HG03064 (cell line): Measurements from ENCODE around the gene RTF2.

Source experiments
- ATAC-seq: cut with Tn5 transposase; IDR thresholded peaks from one replicate; pipeline ENCODE4 v1.9.1; 2021; ENCODE audit warnings: low read depth; ENCODE audit not compliant: unreplicated experiment

Gene RTF2

DNA sequence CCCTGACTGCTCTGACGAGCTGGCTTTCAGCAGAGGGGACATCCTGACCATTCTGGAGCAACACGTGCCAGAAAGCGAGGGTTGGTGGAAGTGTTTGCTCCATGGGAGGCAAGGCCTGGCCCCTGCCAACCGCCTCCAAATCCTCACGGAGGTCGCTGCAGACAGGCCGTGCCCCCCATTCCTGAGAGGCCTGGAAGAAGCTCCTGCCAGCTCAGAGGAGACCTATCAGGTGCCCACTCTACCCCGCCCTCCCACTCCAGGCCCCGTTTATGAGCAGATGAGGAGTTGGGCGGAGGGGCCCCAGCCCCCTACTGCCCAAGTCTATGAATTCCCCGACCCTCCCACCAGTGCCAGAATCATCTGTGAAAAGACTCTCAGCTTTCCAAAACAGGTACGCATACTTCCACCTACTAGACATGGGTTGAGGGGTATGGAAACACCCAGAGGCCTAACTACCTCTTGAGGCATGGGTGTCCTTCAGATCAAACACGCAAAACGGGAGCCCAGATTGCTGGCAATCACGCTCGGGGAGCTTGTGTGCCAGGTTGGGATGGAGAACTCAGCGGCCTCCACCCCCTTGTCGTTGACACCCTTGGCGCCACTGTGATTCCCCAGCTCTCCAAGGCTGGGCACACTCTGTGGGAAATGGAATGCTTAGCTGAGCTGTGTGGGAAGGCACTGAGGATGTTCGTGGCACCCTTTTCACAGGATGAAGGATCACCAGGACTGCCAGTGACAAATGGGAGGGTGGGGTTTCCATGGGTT, 31.0 kb upstream of the RTF2 start:
- ATAC-seq = no peak

DNA sequence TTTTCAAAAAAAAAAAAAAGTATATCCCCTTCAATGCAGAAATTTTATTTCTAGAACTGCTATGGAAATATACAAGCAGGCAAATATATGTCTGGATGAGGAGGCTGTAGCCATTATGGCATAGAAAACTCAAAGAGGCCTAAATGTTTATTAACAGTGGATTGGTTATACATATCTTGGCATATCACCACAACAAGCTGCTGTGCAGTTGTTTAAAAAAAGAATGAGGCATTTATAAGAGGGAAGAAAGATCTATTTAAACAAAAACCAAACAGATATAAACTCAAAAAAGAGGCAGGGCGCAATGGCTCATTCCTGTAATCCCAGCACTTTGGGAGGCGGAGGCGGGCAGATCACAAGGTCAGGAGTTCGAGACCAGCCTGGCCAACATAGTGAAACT, 30.1 kb upstream of the RTF2 start:
- no peak for ATAC-seq

DNA sequence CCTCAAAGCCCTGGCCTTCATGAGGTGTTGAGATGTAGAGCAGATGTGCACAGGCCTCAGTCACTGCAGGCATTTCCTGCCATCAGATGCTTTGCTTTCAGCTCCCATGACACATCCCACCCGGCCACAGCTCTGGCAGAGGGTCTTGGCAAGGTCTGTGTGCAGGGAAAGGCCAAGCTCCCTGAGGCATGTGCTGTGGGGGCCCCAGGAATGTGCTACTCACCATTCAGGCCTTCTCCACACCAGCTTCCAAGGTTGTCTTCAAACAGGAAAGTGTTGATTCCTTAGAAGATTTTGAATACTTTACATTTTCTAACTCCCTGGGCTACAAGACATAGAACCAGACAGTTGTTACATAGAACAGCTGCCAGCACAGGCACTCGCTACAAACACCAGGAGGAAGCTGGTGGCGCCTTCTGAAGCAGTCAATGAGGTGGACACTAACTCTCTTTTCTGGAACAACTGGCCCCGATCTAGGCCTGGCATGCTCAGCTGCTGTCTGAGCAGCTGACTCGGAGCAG, 28.6 kb upstream of the RTF2 start:
- no peak for ATAC-seq

DNA sequence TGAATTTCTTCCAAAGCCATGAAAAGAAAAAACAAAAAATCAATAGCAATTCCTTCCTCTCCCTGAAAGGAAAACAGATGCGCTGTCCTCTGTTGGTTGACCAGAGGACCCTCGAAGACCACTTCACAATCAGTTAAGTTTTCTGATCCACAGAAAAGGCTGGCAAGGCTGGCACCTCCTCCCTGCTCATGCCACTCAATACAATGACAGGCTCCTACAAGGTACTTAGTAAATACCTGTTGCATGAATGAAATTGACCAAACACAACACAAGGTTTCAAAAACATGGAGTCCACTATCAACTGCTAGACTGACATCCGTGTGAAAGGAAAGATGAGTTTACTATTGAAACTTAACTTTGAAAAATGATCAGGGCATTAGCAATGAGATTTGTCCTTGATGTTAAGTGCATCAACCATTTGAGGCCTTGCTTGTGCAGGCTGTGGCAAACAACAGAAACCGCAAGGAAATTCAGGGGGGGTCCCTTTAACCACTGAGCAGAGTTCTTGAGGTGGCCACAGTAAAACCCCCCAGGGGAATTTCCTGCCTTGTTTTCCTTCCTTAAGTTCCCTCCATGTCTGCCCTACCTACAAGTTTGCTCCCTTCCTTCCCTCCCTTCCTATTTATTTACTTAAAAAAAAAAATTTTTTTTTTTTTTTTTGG, 27.9 kb upstream of the RTF2 start:
- no peak for ATAC-seq

DNA sequence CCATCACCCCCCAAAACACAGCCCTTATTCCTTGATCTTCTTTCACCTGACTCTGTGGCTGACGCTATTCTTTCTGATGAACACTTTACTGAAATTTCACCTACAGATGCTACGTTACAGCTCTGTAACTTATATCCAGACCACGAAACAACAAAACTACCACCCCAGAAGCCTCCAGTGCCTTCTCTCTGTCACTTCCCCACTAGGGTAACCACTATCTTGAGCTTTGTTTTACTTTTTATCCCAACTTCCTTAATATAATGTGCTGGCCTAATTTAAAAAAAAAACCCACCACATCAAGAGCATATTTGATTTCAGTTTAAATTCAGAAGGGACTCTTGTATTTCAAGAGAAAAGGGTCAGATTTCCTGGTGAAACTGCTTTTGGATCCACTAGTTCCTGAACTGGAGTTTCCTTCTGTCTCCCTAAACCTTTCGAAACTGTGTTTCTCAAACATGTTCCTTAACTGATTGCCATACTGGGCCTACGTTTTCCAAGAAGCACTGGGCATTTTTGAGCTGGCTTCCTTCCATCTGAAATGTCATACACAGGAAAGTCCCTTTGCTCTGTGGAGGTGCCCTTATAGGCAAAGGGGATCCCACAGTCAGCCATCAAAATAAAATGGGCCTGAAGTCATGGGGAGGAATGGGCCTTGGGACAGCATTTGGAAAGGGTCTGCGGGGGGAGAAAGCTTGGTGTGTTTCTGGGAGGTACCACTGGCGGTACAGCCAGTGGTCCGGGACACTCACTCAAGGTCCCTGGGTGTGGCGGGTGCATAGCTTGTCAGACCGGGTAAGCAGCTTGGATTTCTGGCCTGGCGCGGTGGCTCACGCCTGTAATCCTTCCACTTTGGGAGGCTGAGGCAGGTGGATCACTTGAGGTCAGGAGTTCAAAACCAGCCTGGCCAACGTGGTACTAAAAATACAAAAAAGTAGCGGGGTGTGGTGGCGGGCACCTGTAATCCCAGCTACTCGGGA, 25.8 kb upstream of the RTF2 start:
- ATAC-seq = no peak

GRCh38 chr20:56443654-56444540, 24.5 kb upstream of the RTF2 start:
- ATAC-seq = no peak

DNA sequence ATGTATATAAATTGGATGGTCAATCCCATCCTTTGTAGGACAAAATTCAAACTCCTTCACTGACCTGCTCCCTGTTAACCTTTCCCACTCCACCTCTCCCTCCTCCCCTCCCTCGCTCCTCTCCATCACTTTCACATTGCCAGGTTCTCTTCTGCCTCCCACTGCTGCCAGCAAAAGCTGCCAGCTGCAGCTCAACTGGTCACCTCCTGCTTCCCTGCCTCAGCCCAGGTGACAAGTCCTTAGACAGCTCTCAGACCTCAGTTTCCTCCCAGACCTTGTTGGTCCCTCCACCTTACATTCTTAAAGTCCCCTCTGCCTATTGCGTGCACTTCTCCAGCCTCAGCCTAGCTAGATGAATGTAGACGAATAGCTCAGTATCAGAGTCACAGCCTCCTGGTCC, 23.3 kb upstream of the RTF2 start:
- ATAC-seq = no peak

DNA sequence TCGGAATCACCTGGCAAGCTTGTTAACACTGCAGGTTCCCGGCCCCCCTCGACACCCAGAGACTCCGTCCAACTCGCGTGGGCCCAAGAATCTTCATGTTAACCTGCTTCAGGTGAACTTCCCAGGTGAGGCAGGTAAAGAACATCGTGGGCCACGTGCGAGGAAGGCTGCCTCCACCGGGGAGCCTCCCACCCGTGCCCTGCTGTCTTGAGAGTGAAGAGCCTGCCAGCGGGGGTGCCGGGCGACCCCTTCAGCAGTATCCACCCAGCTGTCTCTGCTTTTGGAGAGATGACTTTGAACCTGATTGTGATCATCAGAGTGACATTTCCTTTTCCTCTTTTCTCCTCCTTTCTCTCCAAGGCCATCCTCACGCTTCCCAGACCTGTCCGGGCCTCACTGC, 22.9 kb upstream of the RTF2 start:
- no peak for ATAC-seq

- no peak for ATAC-seq
Observed at GRCh38 chr20:56447227-56447626, 21.2 kb upstream of the RTF2 start.

- no peak for ATAC-seq
Observed at GRCh38 chr20:56449459-56449858, 19.0 kb upstream of the RTF2 start.

DNA sequence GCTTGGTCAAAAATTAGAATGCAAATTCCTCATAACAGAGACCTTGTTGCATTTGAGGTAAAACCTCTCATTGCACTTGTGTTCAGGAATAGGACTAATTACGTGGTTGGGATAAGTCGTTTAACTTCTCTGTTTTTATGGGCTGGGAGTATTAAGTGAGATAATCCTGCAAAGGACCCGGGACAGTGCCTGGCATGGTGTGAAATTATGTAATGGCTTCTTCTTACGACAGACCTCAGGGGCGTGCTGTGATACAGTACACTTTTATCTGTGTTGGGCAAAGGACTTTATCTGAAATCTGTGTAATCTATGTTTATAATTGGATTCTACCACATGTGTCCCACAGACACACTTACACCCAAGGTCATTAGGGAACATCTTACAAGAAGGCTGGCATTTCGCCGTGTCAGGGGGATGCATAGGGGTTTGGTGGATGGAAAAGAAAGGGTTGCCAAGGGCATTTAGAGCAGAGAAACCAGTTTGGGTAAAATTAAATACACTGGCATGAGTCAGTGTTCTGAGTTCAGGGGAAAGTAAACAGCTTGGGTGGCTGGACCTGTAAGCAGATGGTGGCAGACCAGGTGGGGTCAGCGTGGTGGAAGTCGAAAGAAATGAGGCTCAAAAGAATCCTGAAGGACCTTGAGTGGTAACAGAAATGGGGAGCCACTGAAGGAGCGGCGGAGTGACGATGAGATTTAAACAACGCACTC, 17.2 kb upstream of the RTF2 start:
- no peak for ATAC-seq

DNA sequence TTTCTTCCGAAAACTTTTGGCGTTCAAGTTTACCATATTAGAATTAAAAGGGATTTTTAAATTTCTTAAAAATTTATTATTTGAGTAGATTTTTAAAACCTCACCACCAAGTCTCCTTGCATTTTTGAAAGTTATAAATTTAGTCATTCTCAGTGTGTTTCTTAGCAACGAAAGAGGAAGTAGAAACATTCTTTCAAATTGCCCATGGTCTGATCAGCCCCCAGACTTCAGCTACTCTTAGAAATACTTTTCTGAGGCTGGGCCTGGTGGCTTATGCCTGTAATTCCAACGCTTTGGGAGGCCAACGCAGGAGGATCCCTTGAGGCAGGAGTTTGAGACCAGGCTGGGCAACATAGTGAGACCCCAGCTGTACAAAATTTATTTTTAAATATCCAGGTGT, 15.1 kb upstream of the RTF2 start:
- ATAC-seq = no peak

DNA sequence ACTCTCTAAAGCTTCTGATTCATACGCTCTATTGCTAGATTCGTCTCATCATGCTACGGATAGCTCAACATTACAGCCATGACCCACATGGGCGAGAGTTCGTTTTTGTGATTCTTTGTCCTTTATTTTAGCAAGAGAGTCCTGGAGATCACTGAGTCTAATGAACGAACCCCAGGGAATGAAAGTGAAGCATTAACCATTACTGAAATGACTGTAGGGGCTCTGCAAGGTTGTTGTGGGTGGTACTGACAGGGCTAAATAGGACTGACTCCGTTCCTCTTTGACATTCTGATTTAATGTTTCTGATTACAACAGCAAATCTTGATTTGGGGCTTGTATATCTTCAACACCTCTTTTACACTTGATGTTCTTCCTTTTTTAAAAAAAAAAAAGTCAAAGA, 13.7 kb upstream of the RTF2 start:
- ATAC-seq = peak; percentile 87

DNA sequence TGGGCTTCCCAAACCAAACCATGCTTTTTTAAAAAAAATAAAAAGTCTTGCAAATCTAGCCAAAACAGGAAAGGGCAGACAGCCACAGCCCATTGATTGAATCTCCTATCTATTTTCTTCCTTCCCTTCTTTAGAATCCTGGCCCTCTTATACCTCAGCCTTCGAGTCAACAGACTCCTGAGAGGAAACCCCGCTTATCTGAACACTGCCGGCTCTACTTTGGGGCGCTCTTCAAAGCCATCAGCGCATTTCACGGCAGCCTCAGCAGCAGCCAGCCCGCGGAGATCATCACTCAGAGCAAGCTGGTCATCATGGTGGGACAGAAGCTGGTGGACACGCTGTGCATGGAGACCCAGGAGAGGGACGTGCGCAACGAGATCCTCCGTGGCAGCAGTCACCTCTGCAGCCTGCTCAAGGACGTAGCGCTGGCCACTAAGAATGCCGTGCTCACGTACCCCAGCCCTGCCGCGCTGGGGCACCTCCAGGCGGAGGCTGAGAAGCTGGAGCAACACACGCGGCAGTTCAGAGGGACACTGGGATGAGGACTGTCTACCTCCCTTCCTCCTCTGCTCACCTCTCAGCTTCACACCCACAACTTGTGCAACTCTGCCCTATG, 10.1 kb upstream of the RTF2 start:
- no peak for ATAC-seq

DNA sequence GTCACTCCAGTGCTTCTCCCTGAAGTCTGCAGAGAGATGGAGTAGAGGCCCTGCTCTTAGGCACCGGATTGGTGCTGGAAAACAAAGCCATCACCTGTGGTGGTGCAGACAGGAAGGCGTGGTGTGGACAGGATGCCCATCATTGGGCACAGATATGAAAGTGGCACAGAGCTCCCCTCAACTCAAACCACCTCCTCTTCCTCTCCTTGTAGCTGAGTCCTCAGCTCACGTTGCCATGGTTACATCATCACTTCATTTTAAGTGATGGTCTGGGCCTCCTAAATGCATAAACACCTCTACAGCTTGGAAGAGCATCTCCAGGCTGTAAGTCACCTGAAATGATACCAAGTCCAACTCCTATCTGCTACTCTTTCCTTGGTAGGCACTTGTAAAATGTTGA, 8.0 kb upstream of the RTF2 start:
- ATAC-seq = no peak

GRCh38 chr20:56461576-56461975, 6.9 kb upstream of the RTF2 start:
- no peak for ATAC-seq

GRCh38 chr20:56463428-56463827, 5.0 kb upstream of the RTF2 start:
- ATAC-seq = no peak

GRCh38 chr20:56465997-56466396, 2.4 kb upstream of the RTF2 start:
- ATAC-seq = no peak

DNA sequence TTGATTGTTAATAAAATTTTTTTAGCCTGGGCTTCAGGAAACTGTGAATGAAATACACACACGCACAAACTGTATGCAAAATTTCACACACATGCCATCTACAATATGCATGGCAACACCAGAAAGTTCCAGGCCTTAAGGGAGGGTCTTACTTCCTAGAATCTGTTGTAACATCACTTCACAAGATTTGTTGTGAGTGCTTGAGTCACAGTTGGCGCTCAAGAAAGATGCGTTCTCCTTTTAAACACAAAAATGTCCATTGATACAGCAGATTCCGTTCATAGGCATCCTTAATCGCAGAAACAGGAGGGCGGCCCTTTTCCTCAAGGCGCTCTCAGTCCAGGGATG, 485 bp upstream of the RTF2 start:
- no peak for ATAC-seq
